ENCODE results near the gene EPHB4.

EPHB4 gene

DNA sequence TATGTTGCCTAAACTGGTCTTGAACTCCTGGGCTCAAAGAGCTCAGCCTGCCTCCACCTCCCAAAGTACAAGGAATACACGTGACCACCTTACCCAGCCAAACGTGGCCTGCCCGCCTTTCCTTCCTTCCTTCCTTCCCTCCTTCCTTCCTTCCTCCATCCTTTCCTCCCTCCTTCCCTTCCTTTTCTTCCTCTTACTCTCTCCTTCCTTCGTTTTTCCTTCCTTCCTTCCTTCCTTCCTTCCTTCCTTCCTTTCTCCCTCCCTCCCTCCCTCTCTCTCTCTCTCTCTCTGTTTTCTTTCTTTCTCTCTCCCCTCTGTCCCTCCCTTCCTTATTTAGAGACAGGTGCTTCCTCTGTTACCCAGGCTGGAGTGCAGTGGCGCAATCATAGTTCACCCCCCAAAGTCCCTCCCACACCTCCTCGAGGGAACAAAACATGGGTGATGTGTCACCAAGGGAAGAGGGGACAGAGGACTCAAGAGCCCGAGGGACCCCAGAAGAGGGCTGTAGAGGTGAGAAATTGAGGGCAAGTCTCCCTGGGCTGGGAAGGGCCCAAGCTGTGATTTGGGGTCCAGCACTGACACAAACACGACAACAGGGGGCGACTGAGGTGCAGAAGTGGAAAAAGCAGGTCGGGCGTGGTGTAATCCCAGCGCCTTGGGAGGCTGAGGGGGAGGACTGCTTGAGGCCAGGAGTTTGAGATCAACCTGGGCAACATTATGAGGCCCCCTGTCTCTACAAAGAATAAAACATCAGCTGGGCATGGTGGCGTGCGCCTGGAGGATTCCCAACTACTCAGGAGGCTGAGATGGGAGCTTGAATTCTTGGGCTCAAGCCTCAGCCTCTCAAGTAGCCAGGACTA is 28.1 kb downstream of the EPHB4 start:
- Histone ChIP-seq H3K9me3 (ENCODE audit: control insufficient read depth in 1 of 2, low read length in 2 of 2) (no peaks in the 10 kb centered on the region), H3K36me3 (ENCODE audit: control insufficient read depth in 1 of 2, insufficient read depth in 2 of 2, low read length in 2 of 2) (no peaks in the 10 kb centered on the region), H3K4me1 (ENCODE audit: control insufficient read depth in 1 of 2, insufficient read depth in 2 of 2, low read length in 2 of 2) (peaks cover 9 to 15% of the 10 kb centered on the region in 2 donors), H3K27ac (ENCODE audit: low read length) (no peak overlapping the region), H3K27me3 (ENCODE audit: low read depth, low read length) (peaks cover 2% of the 10 kb centered on the region), H3K4me3 (ENCODE audit: low read depth in 1 of 2, low read length in 2 of 2) (no peak overlapping the region)

DNA sequence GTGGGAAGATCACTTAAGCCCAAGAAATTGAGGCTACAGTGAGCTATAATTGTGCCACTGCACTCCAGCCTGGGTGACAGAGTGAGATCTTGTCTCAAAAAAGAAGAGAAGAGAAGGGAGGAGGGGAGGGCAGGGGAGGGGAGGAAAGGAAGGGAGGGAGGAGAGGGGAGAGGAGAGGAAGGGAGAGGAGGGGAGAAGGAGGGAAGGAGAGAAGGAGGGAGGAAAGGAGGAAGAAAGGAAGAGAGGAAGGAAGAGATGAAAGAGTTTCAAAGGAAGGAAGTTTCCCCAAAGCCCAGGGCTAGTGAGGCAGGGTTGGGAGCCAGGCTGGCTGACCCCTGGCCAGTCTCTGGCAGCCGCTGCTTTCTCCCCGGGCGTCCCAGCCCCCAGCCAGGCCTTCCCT is 32.6 kb downstream of the EPHB4 start:
- Histone ChIP-seq H3K4me1 (ENCODE audit: control insufficient read depth in 1 of 2, insufficient read depth in 2 of 2, low read length in 2 of 2) (no peaks in the 10 kb centered on the region), H3K27me3 (ENCODE audit: low read depth, low read length) (peaks cover 9% of the 10 kb centered on the region)

DNA sequence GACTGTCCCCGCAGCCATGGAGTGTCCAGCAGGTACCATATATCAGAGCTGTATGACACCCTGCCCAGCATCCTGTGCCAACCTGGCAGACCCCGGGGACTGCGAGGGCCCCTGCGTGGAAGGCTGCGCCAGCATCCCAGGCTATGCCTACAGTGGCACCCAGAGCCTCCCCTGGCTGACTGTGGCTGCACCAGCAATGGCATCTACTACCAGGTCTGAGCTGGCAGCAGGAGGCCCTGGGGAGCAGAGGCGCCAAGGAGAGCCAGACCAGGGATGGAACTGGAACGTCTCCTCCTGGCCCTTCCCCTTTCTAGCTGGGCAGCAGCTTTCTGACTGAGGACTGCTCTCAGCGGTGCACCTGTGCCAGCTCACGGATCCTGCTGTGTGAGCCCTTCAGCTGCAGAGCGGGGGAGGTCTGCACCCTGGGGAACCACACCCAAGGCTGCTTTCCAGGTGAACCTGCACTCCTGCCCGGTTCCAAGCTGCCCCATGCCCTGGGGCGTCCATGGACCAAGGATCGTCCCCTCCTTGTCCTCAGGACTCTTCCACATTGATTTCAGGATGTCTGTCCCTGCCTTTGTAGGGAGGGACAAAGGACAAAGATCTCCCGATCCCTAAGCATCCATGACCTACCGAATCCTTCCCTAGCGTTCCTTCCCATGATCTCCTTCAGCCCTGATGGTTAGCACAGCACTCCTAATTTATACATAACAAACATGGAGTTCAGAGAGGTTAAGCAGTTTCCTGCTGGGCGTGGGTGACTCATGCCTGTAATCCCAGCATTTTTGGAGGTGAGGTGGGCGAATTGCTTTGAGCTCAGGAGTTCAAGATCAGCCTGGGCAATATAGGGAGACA is 33.3 kb downstream of the EPHB4 start:
- Histone ChIP-seq H3K4me1 (ENCODE audit: control insufficient read depth in 1 of 2, insufficient read depth in 2 of 2, low read length in 2 of 2) (no peaks in the 10 kb centered on the region), H3K9me3 (ENCODE audit: control insufficient read depth in 1 of 2, low read length in 2 of 2) (no peaks in the 10 kb centered on the region), H3K36me3 (ENCODE audit: control insufficient read depth in 1 of 2, insufficient read depth in 2 of 2, low read length in 2 of 2) (no peaks in the 10 kb centered on the region)

More for the DNA sequence above, 32.6 kb downstream of the EPHB4 start:
- Histone ChIP-seq H3K9me3 (ENCODE audit: control insufficient read depth in 1 of 2, low read length in 2 of 2) (no peaks in the 10 kb centered on the region), H3K36me3 (ENCODE audit: control insufficient read depth in 1 of 2, insufficient read depth in 2 of 2, low read length in 2 of 2) (no peaks in the 10 kb centered on the region), H3K4me3 (ENCODE audit: low read depth in 1 of 2, low read length in 2 of 2) (no peak overlapping the region), H3K27ac (ENCODE audit: low read length) (no peak overlapping the region)

DNA sequence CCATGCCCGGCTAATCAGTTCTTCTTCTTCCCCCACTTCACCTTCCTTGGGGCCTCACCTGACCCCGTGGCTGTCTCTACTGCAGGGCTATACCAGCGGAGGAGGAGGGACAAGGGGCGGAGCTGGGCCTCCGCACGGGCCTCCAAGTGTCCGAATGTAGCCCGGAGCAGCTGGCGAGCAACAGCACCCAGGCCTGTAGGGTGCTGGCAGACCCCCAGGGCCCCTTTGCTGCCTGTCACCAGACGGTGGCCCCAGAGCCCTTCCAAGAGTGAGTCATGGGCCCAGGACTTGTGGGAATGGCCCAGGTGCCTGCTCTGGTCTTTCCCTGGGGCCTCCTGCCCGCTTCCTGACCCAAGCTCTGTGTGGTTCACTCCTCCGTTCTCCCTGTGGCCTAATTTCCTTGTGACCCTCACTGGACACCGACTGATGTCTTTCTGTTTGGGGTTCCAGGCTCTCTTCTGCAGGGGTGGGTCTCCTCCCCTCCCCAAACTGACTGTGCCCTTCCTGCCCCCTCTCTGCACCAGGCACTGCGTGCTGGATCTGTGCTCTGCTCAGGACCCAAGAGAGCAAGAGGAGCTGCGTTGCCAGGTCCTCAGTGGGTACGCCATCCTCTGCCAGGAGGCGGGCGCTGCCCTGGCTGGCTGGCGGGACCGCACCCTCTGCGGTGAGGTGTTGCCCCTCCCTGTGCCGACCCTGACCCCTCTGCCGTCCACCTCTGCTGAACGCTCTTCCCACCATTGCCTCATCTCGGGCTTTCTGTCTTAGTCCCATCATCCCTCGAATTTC is 35.2 kb downstream of the EPHB4 start:
- Histone ChIP-seq H3K27me3 (ENCODE audit: low read depth, low read length) (peaks cover 9% of the 10 kb centered on the region), H3K9me3 (ENCODE audit: control insufficient read depth in 1 of 2, low read length in 2 of 2) (no peaks in the 10 kb centered on the region), H3K36me3 (ENCODE audit: control insufficient read depth in 1 of 2, insufficient read depth in 2 of 2, low read length in 2 of 2) (no peaks in the 10 kb centered on the region), H3K27ac (ENCODE audit: low read length) (no peak overlapping the region), H3K4me1 (ENCODE audit: control insufficient read depth in 1 of 2, insufficient read depth in 2 of 2, low read length in 2 of 2) (no peaks in the 10 kb centered on the region), H3K4me3 (ENCODE audit: low read depth in 1 of 2, low read length in 2 of 2) (no peak overlapping the region)

More for the DNA sequence above, 33.3 kb downstream of the EPHB4 start:
- H3K27ac ChIP-seq (ENCODE audit: low read length) = no peak overlapping the region
- H3K27me3 ChIP-seq (ENCODE audit: low read depth, low read length) = peaks cover 9% of the 10 kb centered on the region
- H3K4me3 ChIP-seq (ENCODE audit: low read depth in 1 of 2, low read length in 2 of 2) = no peak overlapping the region

DNA sequence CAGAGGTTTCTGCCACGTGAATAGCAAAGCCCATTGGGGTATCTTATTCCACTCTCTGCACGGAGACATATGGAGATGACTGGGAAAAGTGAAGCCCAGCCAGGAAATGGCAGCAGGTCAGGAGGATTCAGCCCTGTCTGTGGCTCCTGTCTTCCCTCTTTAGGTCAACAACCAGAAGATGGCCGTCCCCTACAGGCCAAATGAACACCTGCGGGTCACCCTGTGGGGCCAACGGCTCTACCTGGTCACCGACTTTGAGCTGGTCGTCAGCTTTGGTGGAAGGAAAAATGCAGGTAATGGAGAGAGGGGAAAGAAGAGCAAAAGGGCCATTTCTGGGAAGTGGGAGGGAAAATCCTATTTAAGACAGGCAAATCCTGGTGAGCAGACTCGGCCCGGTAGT is 38.3 kb downstream of the EPHB4 start:
- no peaks in the 10 kb centered on the region for H3K4me1 ChIP-seq (ENCODE audit: control insufficient read depth in 1 of 2, insufficient read depth in 2 of 2, low read length in 2 of 2)
- no peaks in the 10 kb centered on the region for H3K36me3 ChIP-seq (ENCODE audit: control insufficient read depth in 1 of 2, insufficient read depth in 2 of 2, low read length in 2 of 2)
- peaks cover 4% of the 10 kb centered on the region for H3K27me3 ChIP-seq (ENCODE audit: low read depth, low read length)
- no peak overlapping the region for H3K27ac ChIP-seq (ENCODE audit: low read length)
- peaks cover 0 to 6% of the 10 kb centered on the region in 2 donors for H3K9me3 ChIP-seq (ENCODE audit: control insufficient read depth in 1 of 2, low read length in 2 of 2)
- H3K4me3 ChIP-seq (ENCODE audit: low read depth in 1 of 2, low read length in 2 of 2) = no peak overlapping the region

DNA sequence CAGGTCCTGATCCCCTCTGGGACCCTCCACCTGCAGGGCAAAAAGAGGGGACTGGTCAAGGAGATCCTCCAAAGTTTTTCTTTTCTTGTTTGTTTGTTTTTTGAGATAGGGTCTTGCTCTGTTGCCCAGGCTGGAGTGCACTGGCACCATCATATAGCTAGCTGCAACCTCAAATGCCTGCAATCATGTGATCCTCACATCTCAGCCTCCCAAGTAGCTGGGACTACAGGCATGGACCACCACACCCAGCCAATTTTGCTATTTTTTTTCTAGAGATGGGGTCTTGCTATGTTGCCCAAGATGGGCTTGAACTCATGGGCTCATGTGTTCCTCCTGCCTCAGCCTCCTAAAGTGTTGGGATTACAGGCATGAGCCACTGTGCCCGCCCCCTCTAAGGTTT is 41.0 kb downstream of the EPHB4 start:
- H3K36me3 ChIP-seq (ENCODE audit: control insufficient read depth in 1 of 2, insufficient read depth in 2 of 2, low read length in 2 of 2) = no peaks in the 10 kb centered on the region
- H3K4me3 ChIP-seq (ENCODE audit: low read depth in 1 of 2, low read length in 2 of 2) = no peak overlapping the region
- peaks cover 0 to 9% of the 10 kb centered on the region in 2 donors for H3K9me3 ChIP-seq (ENCODE audit: control insufficient read depth in 1 of 2, low read length in 2 of 2)
- H3K27me3 ChIP-seq (ENCODE audit: low read depth, low read length) = no peaks in the 10 kb centered on the region
- no peaks in the 10 kb centered on the region for H3K4me1 ChIP-seq (ENCODE audit: control insufficient read depth in 1 of 2, insufficient read depth in 2 of 2, low read length in 2 of 2)
- H3K27ac ChIP-seq (ENCODE audit: low read length) = no peak overlapping the region

DNA sequence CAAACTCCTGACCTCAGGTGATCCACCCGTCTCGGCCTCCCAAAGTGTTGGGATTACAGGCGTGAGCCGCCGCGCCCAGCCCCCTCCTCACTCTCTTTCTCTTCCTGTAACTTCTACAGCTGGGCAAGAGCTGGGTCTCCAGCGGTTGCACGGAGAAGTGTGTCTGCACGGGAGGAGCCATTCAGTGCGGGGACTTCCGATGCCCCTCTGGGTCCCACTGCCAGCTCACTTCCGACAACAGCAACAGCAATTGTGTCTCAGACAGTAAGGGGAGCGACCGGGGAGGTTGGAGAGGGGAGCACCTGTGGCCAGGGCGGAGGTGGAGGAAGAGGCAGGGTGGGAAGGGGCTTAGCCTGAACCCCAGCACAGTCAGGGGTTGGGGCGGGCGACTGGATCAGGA is 41.4 kb downstream of the EPHB4 start:
- Histone ChIP-seq H3K4me3 (ENCODE audit: low read depth in 1 of 2, low read length in 2 of 2) (no peak overlapping the region), H3K36me3 (ENCODE audit: control insufficient read depth in 1 of 2, insufficient read depth in 2 of 2, low read length in 2 of 2) (no peaks in the 10 kb centered on the region), H3K9me3 (ENCODE audit: control insufficient read depth in 1 of 2, low read length in 2 of 2) (peaks cover 0 to 9% of the 10 kb centered on the region in 2 donors), H3K27me3 (ENCODE audit: low read depth, low read length) (no peaks in the 10 kb centered on the region), H3K4me1 (ENCODE audit: control insufficient read depth in 1 of 2, insufficient read depth in 2 of 2, low read length in 2 of 2) (no peaks in the 10 kb centered on the region), H3K27ac (ENCODE audit: low read length) (no peak overlapping the region)

DNA sequence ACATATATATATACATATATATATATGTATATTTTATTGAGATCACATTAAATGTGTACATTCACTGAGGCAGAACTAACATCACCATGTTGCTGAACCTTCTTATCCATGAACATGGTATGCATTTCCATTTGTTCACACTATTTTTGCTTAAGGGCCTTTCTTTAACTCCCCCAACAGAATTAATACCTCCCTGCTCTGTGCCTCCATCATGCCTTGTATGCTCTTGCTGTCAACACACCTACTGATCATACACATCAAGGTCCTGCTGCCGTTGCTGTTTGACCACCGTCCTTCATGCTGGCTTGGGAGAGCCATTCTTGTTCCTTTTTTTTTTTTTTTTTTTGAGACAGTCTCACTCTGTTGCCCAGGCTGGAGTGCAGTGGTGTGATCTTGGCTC is 43.5 kb downstream of the EPHB4 start:
- no peaks in the 10 kb centered on the region for H3K27me3 ChIP-seq (ENCODE audit: low read depth, low read length)
- no peak overlapping the region for H3K4me3 ChIP-seq (ENCODE audit: low read depth in 1 of 2, low read length in 2 of 2)
- peaks cover 0 to 9% of the 10 kb centered on the region in 2 donors for H3K9me3 ChIP-seq (ENCODE audit: control insufficient read depth in 1 of 2, low read length in 2 of 2)
- no peak overlapping the region for H3K27ac ChIP-seq (ENCODE audit: low read length)
- H3K36me3 ChIP-seq (ENCODE audit: control insufficient read depth in 1 of 2, insufficient read depth in 2 of 2, low read length in 2 of 2) = no peaks in the 10 kb centered on the region
- no peaks in the 10 kb centered on the region for H3K4me1 ChIP-seq (ENCODE audit: control insufficient read depth in 1 of 2, insufficient read depth in 2 of 2, low read length in 2 of 2)

DNA sequence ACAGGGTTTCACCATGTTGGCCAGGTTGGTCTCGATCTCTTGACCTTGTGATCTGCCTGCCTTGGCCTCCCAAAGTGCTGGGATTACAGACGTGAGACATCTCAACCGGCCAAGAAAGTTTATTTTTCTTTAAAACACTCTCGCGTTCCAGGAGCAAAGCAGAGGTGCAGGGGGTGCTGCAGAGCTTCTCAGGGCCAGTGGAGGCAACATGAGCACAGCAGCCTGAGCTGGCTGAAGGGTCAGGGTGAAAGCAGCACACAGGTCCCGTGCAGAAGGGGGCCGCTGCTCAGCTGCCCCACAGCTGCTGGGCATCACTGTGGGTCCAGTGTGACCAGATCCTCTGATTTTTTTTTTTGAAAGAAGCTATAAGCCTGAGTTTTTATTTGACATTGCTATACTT is 46.1 kb downstream of the EPHB4 start:
- H3K36me3 ChIP-seq (ENCODE audit: control insufficient read depth in 1 of 2, insufficient read depth in 2 of 2, low read length in 2 of 2) = no peaks in the 10 kb centered on the region
- H3K27ac ChIP-seq (ENCODE audit: low read length) = no peak overlapping the region
- H3K9me3 ChIP-seq (ENCODE audit: control insufficient read depth in 1 of 2, low read length in 2 of 2) = peaks cover 0 to 9% of the 10 kb centered on the region in 2 donors
- H3K27me3 ChIP-seq (ENCODE audit: low read depth, low read length) = no peaks in the 10 kb centered on the region
- H3K4me3 ChIP-seq (ENCODE audit: low read depth in 1 of 2, low read length in 2 of 2) = no peak overlapping the region
- H3K4me1 ChIP-seq (ENCODE audit: control insufficient read depth in 1 of 2, insufficient read depth in 2 of 2, low read length in 2 of 2) = no peaks in the 10 kb centered on the region

DNA sequence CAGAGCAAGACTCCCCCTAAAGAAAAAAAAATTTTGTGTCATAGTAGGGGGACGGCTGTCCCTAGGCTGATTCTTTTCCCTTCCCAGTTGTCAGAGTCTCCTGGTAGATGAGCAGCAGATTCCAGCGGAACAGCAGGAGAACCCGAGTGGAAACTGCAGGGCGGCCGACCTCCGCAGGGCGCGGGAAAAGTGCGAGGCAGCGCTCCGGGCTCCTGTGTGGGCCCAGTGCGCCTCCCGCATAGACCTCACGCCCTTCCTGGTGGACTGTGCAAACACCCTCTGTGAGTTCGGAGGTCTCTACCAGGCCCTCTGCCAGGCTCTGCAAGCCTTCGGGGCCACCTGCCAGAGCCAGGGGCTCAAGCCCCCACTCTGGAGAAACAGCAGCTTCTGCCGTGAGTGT is 48.0 kb downstream of the EPHB4 start:
- Histone ChIP-seq H3K36me3 (ENCODE audit: control insufficient read depth in 1 of 2, insufficient read depth in 2 of 2, low read length in 2 of 2) (no peaks in the 10 kb centered on the region), H3K4me1 (ENCODE audit: control insufficient read depth in 1 of 2, insufficient read depth in 2 of 2, low read length in 2 of 2) (no peaks in the 10 kb centered on the region), H3K27ac (ENCODE audit: low read length) (no peak overlapping the region), H3K27me3 (ENCODE audit: low read depth, low read length) (no peaks in the 10 kb centered on the region), H3K9me3 (ENCODE audit: control insufficient read depth in 1 of 2, low read length in 2 of 2) (peaks cover 0 to 4% of the 10 kb centered on the region in 2 donors), H3K4me3 (ENCODE audit: low read depth in 1 of 2, low read length in 2 of 2) (no peak overlapping the region)

Measured in muscle layer of duodenum (tissue), 2 donors.